Thyroid gland (tissue), 4 donors: ENCODE measurements around the gene ZFP92. TPM values are rescaled to one million over a fixed set of nuclear protein-coding genes. Genes with fewer than 3 reads are reported as not detected.

Experiments used
- DNase-seq, 2 donors: peaks; one replicate each; pipeline ENCODE4 v3.0.0-alpha.2; 2019
- H3K27ac ChIP-seq, 3 donors: fragments of 200-600 bp; sonication (generic); 1 replicate in 2 of 3; 2 replicates in 1 of 3; pipeline ENCODE4 v1.5.1; 2016 to 2019; ENCODE audit warnings: mild to moderate bottlenecking in 1 of 3, moderate library complexity in 1 of 3
- H3K27me3 ChIP-seq: fragments of 200-600 bp; sonication (generic); one replicate; pipeline ENCODE4 v1.5.1; 2019
- H3K36me3 ChIP-seq, 2 donors: fragments of 200-600 bp; sonication (generic); one replicate each; pipeline ENCODE4 v1.5.1; 2016 to 2019
- H3K4me1 ChIP-seq, 2 donors: fragments of 200-600 bp; sonication (generic); one replicate each; pipeline ENCODE4 v1.5.1; 2017 to 2019
- H3K4me3 ChIP-seq, 3 donors: fragments of 200-600 bp; sonication (generic); replicated peaks in 1 of 3; 1 replicate in 2 of 3; 2 replicates in 1 of 3; pipeline ENCODE4 v1.5.1; 2016; ENCODE audit warnings: mild to moderate bottlenecking in 1 of 3
- H3K9me3 ChIP-seq: fragments of 200-600 bp; sonication (generic); one replicate; pipeline ENCODE4 v1.5.1; 2017
- POLR2A ChIP-seq, 2 donors: fragments of 450-650 bp; IDR thresholded peaks; one replicate each; pipeline ENCODE4 v1.6.1; 2017; ENCODE audit warnings: antibody characterized with exemption in 2 of 2, mild to moderate bottlenecking in 2 of 2, moderate library complexity in 1 of 2
- WGBS, 2 donors: methylation state at CpG; one replicate each; pipeline ENCODE4 v1.1.5; 2017; 5-methylcytosine and 5-hydroxymethylcytosine counted together
- intact Hi-C: fragments of 100-400 bp; cut with DNase I; formaldehyde crosslinking; loops from one replicate; pipeline ENCODE4 v1.15.1; 2023
- total RNA-seq, 4 donors: library from RNA; depleted of rRNA; stranded (reverse); fragments of >200 nt; gene quantifications; one replicate each; pipeline ENCODE4 v1.2.3, GENCODE V29; 2016
- TF ChIP-seq, protein P1 (sequence below), 6 experiments: fragments of 200-600 bp in 3 of 6; fragments of 450-650 bp in 3 of 6; sonication (generic) in 3 of 6; IDR thresholded peaks; one replicate each; pipeline ENCODE4 v1.5.1; 2016 to 2019; ENCODE audit warnings: antibody characterized with exemption in 6 of 6, mild to moderate bottlenecking in 2 of 6, inconsistent platforms in 1 of 6, moderate library complexity in 1 of 6

ZFP92 gene
- total RNA-seq, 4 donors from 2014 or later = 1.1 to 1.8 (median 1.4) TPM

DNA sequence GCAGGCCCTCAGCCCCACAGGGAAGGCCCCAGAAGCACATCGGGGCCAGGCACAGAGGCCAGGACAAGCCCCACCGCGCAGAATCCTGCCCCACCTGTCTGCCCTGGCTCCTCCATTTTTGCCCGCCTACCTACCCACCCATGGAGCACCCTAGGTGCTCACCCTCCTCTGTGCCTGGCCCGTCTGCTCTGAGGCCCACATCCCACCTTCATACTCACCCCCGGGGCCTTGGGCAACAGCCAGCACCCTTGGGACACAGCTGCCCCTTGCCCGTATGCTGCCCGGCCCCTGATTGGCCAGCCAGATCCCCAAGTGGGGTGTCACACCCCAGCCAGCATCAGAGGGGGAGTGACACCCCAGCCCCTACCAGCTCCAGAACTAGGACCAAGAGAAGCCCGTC, 45.4 kb downstream of the ZFP92 start:
- Histone ChIP-seq H3K4me1 (no peaks in the 10 kb centered on the region), H3K4me3 (no peak overlapping the region), H3K27me3 (no peaks in the 10 kb centered on the region), H3K9me3 (no peaks in the 10 kb centered on the region), H3K27ac (no peak overlapping the region), H3K36me3 (peaks cover 0 to 3% of the 10 kb centered on the region in 2 donors)
- DNase-seq = no peak
- TF ChIP-seq, protein P1, sequence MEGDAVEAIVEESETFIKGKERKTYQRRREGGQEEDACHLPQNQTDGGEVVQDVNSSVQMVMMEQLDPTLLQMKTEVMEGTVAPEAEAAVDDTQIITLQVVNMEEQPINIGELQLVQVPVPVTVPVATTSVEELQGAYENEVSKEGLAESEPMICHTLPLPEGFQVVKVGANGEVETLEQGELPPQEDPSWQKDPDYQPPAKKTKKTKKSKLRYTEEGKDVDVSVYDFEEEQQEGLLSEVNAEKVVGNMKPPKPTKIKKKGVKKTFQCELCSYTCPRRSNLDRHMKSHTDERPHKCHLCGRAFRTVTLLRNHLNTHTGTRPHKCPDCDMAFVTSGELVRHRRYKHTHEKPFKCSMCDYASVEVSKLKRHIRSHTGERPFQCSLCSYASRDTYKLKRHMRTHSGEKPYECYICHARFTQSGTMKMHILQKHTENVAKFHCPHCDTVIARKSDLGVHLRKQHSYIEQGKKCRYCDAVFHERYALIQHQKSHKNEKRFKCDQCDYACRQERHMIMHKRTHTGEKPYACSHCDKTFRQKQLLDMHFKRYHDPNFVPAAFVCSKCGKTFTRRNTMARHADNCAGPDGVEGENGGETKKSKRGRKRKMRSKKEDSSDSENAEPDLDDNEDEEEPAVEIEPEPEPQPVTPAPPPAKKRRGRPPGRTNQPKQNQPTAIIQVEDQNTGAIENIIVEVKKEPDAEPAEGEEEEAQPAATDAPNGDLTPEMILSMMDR (IDR thresholded peaks at IDR 0.05) = no peak
- TF ChIP-seq POLR2A (IDR thresholded peaks at IDR 0.05) = no peak
- intact Hi-C loops = no loop called here
- WGBS, 2 donors = 94 to 99% methylated on average over 7 to 8 of the region's 9 CpGs

DNA sequence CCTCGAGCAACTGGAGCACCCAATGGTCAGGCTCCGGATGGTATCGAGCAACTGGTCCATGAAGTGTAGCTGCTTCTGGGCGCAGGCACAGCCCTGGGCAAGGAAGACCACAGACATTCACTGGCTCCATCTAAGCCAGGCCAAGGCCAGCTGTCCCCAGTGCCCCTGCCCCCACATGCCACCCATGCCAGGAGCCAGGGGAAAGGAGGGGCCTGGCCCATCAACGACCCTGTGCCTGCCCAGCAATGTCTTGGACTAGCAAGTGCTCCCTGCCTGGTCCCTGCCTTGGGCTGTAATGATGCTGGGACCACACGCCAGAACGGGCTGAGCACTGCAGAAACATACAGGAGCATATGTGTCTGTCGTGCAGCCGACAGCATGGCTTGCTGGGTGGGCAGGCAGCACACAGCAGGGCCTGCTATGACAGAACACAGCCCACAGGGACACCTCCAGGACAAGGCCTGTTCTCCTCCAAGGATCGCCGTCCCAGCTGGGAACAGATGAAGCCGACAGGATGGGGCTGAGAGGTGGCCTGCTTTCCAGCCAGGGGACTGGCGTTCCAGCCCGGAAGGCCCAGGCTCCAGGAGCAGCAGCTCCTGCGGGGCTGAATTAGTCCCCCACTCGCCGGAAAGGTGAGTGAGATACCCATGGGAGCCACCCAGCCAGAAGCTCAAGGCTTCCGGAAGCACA, 46.0 kb downstream of the ZFP92 start:
- Histone ChIP-seq H3K27me3 (no peaks in the 10 kb centered on the region), H3K4me1 (peaks cover 0 to 2% of the 10 kb centered on the region in 2 donors), H3K9me3 (no peaks in the 10 kb centered on the region), H3K36me3 (peaks cover 0 to 3% of the 10 kb centered on the region in 2 donors), H3K27ac (no peak overlapping the region), H3K4me3 (no peak overlapping the region)
- intact Hi-C loops = no loop called here
- no peak for DNase-seq
- TF ChIP-seq, protein P1 (IDR thresholded peaks at IDR 0.05) = no peak
- WGBS, 2 donors = 100% methylated on average over 3 of the region's 18 CpGs; no CpG with 5 or more reads in 1 of the 2 donors

DNA sequence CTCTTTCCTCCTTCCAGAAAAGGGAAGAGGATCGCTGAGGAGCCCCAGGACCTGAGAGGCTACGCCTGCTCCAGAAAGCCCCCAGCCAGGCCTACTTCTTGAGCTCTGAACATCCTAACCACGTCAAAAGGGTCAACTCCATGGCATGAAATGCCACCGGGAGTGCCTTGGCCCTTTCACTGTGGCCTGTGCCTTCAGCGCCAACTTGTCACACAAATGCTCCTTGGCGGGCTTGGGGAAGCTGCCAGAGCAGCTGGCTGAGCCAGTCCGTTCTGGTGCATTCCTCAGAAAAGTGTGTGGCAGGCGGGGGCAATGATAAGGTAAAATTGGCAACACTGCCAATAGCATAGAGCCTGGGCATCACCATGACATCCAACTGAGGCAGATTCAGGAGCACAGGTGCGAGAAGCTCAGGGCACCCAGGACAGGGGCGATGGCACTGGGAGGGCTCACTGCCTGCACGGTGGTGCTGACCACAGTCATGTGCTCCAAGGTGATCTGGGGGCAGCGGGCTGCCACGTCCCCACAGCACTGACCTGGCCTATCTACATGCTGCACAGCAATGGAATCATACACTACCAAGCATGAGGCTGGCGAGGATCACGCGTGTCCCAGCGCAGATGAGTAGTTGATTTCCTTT, 46.7 kb downstream of the ZFP92 start:
- 95 to 100% methylated on average over 4 of the region's 17 CpGs for WGBS, 2 donors
- TF ChIP-seq, protein P1 (IDR thresholded peaks at IDR 0.05) = no peak
- no peak for TF ChIP-seq POLR2A (IDR thresholded peaks at IDR 0.05)
- Histone ChIP-seq H3K4me3 (no peak overlapping the region), H3K36me3 (peaks cover 0 to 3% of the 10 kb centered on the region in 2 donors), H3K9me3 (no peaks in the 10 kb centered on the region), H3K27ac (no peak overlapping the region), H3K27me3 (no peaks in the 10 kb centered on the region), H3K4me1 (peaks cover 0 to 8% of the 10 kb centered on the region in 2 donors)
- intact Hi-C loops = no loop called here
- no peak for DNase-seq

DNA sequence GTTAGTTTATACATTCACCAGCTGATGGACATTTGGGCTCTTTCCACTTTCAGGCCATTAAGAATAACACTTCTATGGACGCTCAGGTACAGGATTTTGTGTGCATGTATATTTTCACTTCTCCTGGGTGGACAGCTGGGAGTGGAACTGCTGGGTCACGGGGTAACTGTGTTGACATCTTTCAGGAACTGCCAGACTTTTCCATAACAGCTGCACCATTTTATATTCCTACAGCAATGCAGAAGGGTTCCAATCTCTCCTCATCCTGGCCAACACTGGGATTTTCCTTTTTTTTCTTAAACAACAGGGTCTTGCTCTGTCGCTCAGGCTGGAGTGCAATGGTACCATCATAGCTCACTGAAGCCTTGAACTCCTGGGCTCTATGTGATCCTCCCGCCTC, 47.2 kb downstream of the ZFP92 start:
- peaks cover 0 to 3% of the 10 kb centered on the region in 2 donors for H3K36me3 ChIP-seq
- no peak for DNase-seq
- intact Hi-C loops = no loop called here

More for the DNA sequence above, 47.2 kb downstream of the ZFP92 start:
- no peak overlapping the region for H3K4me3 ChIP-seq
- 100% methylated on average over 4 of the region's 4 CpGs for WGBS, 2 donors
- no peak for TF ChIP-seq POLR2A (IDR thresholded peaks at IDR 0.05)
- TF ChIP-seq, protein P1 (IDR thresholded peaks at IDR 0.05) = no peak
- no peak overlapping the region for H3K27ac ChIP-seq
- peaks cover 2 to 13% of the 10 kb centered on the region in 2 donors for H3K4me1 ChIP-seq
- H3K27me3 ChIP-seq = no peaks in the 10 kb centered on the region
- H3K9me3 ChIP-seq = no peaks in the 10 kb centered on the region
